Memory B cell (primary cell): ENCODE measurements around the gene ARID3B.
A peak's percentile ranks its signal among the peaks of the same experiment; 100 is the strongest.

Experiments used
- ATAC-seq: fragments of 150-1000 bp; cut with Tn5 transposase; 2 replicates; pipeline ENCODE4 v1.10.0; 2021; ENCODE audit warnings: low read depth, mild to moderate bottlenecking, moderate library complexity
- DNase-seq, 2 donors: peaks; one replicate each; pipeline ENCODE4 v3.0.0; 2022; ENCODE audit warnings: low spot score in 2 of 2
- H3K27ac Mint-ChIP-seq: one replicate; pipeline ENCODE4 v1.8.0; 2022; ENCODE audit warnings: mild to moderate bottlenecking, moderate library complexity, mixed read lengths
- H3K27me3 Mint-ChIP-seq: one replicate; pipeline ENCODE4 v1.8.0; 2022; ENCODE audit warnings: mixed read lengths
- H3K36me3 Mint-ChIP-seq: one replicate; pipeline ENCODE4 v1.8.0; 2022; ENCODE audit warnings: mild to moderate bottlenecking, mixed read lengths
- H3K4me1 Mint-ChIP-seq: one replicate; pipeline ENCODE4 v1.8.0; 2022; ENCODE audit warnings: mixed read lengths
- H3K4me3 Mint-ChIP-seq: one replicate; pipeline ENCODE4 v1.8.0; 2022; ENCODE audit warnings: mild to moderate bottlenecking, moderate library complexity, mixed read lengths
- H3K9me3 Mint-ChIP-seq: one replicate; pipeline ENCODE4 v1.8.0; 2022; ENCODE audit warnings: mixed read lengths

The ARID3B gene

GRCh38 chr15:74542166-74543042 is 1.4 kb downstream of the ARID3B start:
- ATAC-seq (no peak), DNase-seq (no peak)
- Mint-ChIP-seq H3K36me3 (peaks cover 2% of the 10 kb centered on the region), H3K9me3 (no peaks in the 10 kb centered on the region), H3K4me3 (peak overlapping the region; percentile 97), H3K27me3 (no peaks in the 10 kb centered on the region), H3K4me1 (peaks cover 49% of the 10 kb centered on the region), H3K27ac (peak overlapping the region; percentile 93)

DNA sequence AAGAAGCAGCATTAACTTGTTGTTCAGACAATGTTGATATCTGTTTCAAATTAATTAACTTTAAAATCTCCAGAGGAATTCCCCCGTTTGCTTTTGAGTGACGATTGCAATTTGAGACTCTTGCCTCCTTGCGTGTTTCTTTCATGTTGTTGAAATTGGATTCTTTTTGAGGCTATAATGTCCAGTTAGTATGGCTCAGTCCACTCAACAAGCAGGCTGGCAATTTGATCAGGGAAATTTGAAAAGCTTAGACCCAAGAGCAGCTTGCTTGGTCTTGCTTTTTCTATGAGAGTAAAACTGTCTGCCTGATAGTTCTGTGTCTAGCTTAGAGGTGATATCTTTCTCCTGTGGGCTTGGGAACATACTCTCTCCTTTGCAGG is 2.0 kb downstream of the ARID3B start:
- Mint-ChIP-seq H3K9me3 (no peaks in the 10 kb centered on the region), H3K27ac (peak overlapping the region; percentile 93), H3K4me1 (peaks cover 47% of the 10 kb centered on the region), H3K27me3 (no peaks in the 10 kb centered on the region), H3K4me3 (peak overlapping the region; percentile 97), H3K36me3 (peaks cover 4% of the 10 kb centered on the region)
- no peak for DNase-seq
- ATAC-seq = no peak

DNA sequence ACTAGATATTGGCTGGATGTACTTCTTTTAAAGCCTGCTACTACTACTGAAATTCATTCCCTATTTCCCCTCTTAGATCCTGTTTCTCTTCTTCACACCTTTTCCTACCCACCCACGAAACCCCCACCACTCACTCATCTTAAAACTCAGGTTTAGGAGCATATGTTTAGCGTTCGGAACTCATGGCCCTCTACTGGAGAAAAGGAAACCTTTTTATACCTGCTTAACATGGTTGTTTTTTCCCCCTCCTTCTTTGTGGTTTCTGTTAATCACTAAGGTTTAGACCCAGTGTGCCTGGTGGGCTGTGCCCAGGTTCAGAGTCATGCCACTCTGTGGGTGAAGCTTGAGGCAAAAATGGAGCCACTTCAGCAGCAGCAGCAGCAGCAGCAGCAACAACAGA is 2.6 kb downstream of the ARID3B start:
- Mint-ChIP-seq H3K27me3 (no peaks in the 10 kb centered on the region), H3K4me1 (peaks cover 47% of the 10 kb centered on the region), H3K9me3 (no peaks in the 10 kb centered on the region), H3K4me3 (peak overlapping the region; percentile 62), H3K27ac (peak overlapping the region; percentile 93), H3K36me3 (peaks cover 7% of the 10 kb centered on the region)
- DNase-seq = no peak
- ATAC-seq = no peak

GRCh38 chr15:74545086-74545485 is 4.1 kb downstream of the ARID3B start:
- no peaks in the 10 kb centered on the region for H3K9me3 Mint-ChIP-seq
- H3K27me3 Mint-ChIP-seq = no peaks in the 10 kb centered on the region
- H3K27ac Mint-ChIP-seq = no peak overlapping the region
- no peak for ATAC-seq
- peaks cover 46% of the 10 kb centered on the region for H3K4me1 Mint-ChIP-seq
- H3K36me3 Mint-ChIP-seq = peaks cover 11% of the 10 kb centered on the region
- no peak for DNase-seq
- no peak overlapping the region for H3K4me3 Mint-ChIP-seq

DNA sequence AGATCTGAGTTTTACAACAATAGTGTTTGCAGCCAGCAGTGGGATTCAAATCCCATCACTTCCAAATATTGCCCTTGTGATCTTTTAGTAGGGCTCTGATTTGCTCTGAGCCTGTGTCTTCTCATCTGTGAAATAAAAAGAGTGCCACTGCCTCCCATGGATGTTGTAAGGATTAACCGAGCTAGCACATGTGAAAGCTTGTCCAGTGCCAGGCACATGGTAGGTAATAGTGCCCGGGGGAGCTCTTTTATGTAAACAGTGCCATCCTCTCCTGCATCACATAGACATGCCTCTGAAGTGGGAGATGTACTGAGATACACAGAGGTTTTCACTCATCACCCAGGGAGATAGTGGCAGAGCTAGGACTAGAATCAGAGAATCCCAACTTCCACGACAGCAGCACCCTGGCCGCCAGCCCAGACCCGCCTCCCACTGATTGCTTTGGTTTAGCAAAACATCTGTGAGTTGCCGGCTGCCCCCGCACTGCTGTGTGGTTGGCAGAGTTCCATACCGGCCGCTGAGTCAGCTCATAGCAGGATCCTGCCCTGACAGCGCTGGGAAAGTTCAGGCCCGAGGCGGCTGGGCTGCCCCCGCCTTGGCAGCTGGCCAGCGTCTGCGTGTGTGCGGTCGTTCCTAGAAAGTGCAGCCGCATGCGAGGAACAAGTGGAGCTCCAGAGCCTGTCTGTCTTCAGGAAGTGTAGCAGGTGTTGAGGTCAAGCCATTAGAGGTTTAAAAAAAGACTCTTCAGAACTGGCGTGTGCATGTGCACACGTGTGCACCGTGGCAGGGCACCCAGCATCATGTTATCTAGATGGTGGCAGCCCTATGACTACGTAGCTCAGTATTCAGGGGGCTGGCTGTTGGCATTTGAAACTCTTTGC is 5.0 kb downstream of the ARID3B start:
- peaks cover 14% of the 10 kb centered on the region for H3K36me3 Mint-ChIP-seq
- H3K27me3 Mint-ChIP-seq = no peaks in the 10 kb centered on the region
- H3K27ac Mint-ChIP-seq = peak overlapping the region; percentile 84
- peak overlapping the region; percentile 60 for H3K4me3 Mint-ChIP-seq
- peak; percentile 65 for ATAC-seq
- H3K9me3 Mint-ChIP-seq = no peaks in the 10 kb centered on the region
- peak; percentile 41 to 42 for DNase-seq
- peaks cover 45% of the 10 kb centered on the region for H3K4me1 Mint-ChIP-seq

GRCh38 chr15:74547616-74548015 is 6.6 kb downstream of the ARID3B start:
- Mint-ChIP-seq H3K27ac (no peak overlapping the region), H3K36me3 (peaks cover 21% of the 10 kb centered on the region), H3K27me3 (no peaks in the 10 kb centered on the region), H3K4me3 (no peak overlapping the region), H3K9me3 (no peaks in the 10 kb centered on the region), H3K4me1 (peaks cover 40% of the 10 kb centered on the region)
- no peak for ATAC-seq
- DNase-seq = no peak

- peaks cover 21% of the 10 kb centered on the region for H3K36me3 Mint-ChIP-seq
- H3K4me3 Mint-ChIP-seq = no peak overlapping the region
- DNase-seq (no peak), ATAC-seq (no peak)
- H3K27ac Mint-ChIP-seq = no peak overlapping the region
- H3K9me3 Mint-ChIP-seq = no peaks in the 10 kb centered on the region
- no peaks in the 10 kb centered on the region for H3K27me3 Mint-ChIP-seq
- H3K4me1 Mint-ChIP-seq = peaks cover 38% of the 10 kb centered on the region
Observed at GRCh38 chr15:74548241-74548640, 7.2 kb downstream of the ARID3B start.

DNA sequence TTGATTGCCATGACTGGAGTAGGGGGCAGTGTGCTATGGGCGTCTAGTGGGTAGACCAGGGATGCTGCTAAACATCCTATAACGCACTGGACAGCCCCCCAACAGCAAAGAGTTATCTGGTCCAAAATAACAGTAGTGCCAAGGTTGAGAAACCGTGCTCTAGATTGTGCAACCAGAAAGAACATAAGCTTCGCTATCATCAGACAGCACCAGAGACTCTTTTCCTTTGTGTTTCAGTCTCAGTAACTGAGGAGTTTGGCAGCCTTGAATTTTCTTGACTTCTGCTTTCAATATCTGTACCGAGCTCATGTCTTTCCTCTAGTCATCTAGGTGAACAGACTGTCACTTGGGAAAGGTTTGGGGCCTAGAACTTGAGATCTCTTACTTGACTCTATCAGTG is 8.8 kb downstream of the ARID3B start:
- Mint-ChIP-seq H3K27ac (no peak overlapping the region), H3K36me3 (peaks cover 21% of the 10 kb centered on the region), H3K4me1 (peaks cover 33% of the 10 kb centered on the region), H3K27me3 (no peaks in the 10 kb centered on the region), H3K9me3 (no peaks in the 10 kb centered on the region), H3K4me3 (no peak overlapping the region)
- ATAC-seq (no peak), DNase-seq (no peak)

- H3K4me1 Mint-ChIP-seq = peaks cover 21% of the 10 kb centered on the region
- no peak for DNase-seq
- peak overlapping the region; percentile 9 for H3K27ac Mint-ChIP-seq
- H3K4me3 Mint-ChIP-seq = no peak overlapping the region
- peaks cover 20% of the 10 kb centered on the region for H3K36me3 Mint-ChIP-seq
- H3K9me3 Mint-ChIP-seq = no peaks in the 10 kb centered on the region
- no peak for ATAC-seq
- no peaks in the 10 kb centered on the region for H3K27me3 Mint-ChIP-seq
Observed at GRCh38 chr15:74551714-74552113, 10.7 kb downstream of the ARID3B start.

GRCh38 chr15:74552773-74553441 is 11.9 kb downstream of the ARID3B start:
- Mint-ChIP-seq H3K4me1 (peaks cover 20% of the 10 kb centered on the region), H3K36me3 (peaks cover 21% of the 10 kb centered on the region), H3K9me3 (no peaks in the 10 kb centered on the region), H3K4me3 (no peak overlapping the region), H3K27me3 (no peaks in the 10 kb centered on the region), H3K27ac (no peak overlapping the region)
- ATAC-seq (no peak), DNase-seq (no peak)

- no peaks in the 10 kb centered on the region for H3K9me3 Mint-ChIP-seq
- DNase-seq (no peak), ATAC-seq (no peak)
- H3K27me3 Mint-ChIP-seq = no peaks in the 10 kb centered on the region
- H3K36me3 Mint-ChIP-seq = peaks cover 13% of the 10 kb centered on the region
- no peak overlapping the region for H3K4me3 Mint-ChIP-seq
- H3K4me1 Mint-ChIP-seq = peaks cover 22% of the 10 kb centered on the region
- H3K27ac Mint-ChIP-seq = no peak overlapping the region
Observed at GRCh38 chr15:74555192-74555591, 14.2 kb downstream of the ARID3B start.

GRCh38 chr15:74558706-74559105 is 17.7 kb downstream of the ARID3B start:
- DNase-seq (no peak), ATAC-seq (no peak)
- Mint-ChIP-seq H3K36me3 (peaks cover 9% of the 10 kb centered on the region), H3K4me3 (no peak overlapping the region), H3K4me1 (peaks cover 14% of the 10 kb centered on the region), H3K9me3 (no peaks in the 10 kb centered on the region), H3K27ac (no peak overlapping the region), H3K27me3 (no peaks in the 10 kb centered on the region)

- Mint-ChIP-seq H3K9me3 (no peaks in the 10 kb centered on the region), H3K4me3 (no peak overlapping the region), H3K27me3 (no peaks in the 10 kb centered on the region), H3K27ac (no peak overlapping the region), H3K36me3 (peaks cover 20% of the 10 kb centered on the region), H3K4me1 (peaks cover 20% of the 10 kb centered on the region)
- no peak for DNase-seq
- ATAC-seq = no peak
Observed at GRCh38 chr15:74563442-74563841, 22.4 kb downstream of the ARID3B start.

DNA sequence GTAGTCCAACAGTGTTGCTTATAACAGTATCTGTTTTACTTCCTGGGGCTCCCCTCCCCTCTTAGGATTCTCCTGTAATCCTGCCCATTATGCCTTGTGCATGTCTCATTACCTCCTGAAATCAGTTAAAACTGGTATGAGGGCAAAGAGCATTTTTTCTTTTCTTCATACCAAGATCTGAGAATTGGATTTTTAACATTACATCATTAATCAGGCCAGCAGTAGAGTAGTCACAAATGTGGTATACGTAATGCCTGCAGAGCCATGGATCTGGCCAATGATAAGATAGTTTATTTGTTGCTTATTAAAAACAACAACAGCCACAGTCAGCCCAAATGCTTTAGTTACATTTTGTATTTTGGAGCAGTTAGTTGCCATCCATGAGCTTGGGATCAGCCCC is 23.2 kb downstream of the ARID3B start:
- ATAC-seq (no peak), DNase-seq (no peak)
- H3K27ac Mint-ChIP-seq = no peak overlapping the region
- no peaks in the 10 kb centered on the region for H3K27me3 Mint-ChIP-seq
- peaks cover 20% of the 10 kb centered on the region for H3K36me3 Mint-ChIP-seq
- peaks cover 16% of the 10 kb centered on the region for H3K4me1 Mint-ChIP-seq
- H3K9me3 Mint-ChIP-seq = no peaks in the 10 kb centered on the region
- H3K4me3 Mint-ChIP-seq = no peak overlapping the region
